ENCODE measurements around the gene CD320.
A peak's percentile ranks its signal among the peaks of the same experiment; 100 is the strongest.

CD320 gene

DNA sequence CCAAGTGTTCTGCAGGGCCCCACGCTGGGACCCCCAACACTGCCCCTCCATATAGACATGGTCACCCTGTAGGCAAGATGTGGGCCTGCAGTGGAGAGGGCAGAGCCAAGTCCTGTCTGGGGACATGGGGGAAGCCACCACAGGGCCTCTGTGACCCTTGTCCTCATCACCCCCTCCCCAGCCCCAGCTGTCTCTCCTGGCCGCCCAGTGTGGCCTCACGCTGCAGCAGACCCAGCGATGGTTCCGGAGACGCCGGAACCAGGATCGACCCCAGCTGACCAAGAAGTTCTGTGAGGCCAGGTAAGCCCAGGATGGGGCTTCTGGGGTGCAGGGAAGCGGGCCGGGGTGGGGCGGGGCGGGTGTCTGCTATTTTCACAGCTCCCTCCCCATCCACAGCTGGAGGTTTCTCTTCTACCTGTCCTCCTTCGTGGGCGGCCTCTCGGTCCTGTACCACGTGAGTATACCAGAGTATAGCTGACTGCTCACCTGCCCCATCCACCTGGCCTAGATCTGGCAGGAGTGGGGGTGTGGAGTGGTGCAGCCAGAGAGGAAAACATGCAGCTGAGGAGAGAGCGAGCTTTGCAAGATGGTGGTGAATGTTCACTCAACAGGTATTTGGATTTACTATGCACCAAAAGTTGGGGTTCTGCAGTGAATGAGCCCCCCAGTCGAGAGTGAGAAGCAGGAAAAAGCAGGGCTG is 52.6 kb downstream of the CD320 start:
- DNase-seq (ENCODE audit: low read depth, low spot score): no peak

DNA sequence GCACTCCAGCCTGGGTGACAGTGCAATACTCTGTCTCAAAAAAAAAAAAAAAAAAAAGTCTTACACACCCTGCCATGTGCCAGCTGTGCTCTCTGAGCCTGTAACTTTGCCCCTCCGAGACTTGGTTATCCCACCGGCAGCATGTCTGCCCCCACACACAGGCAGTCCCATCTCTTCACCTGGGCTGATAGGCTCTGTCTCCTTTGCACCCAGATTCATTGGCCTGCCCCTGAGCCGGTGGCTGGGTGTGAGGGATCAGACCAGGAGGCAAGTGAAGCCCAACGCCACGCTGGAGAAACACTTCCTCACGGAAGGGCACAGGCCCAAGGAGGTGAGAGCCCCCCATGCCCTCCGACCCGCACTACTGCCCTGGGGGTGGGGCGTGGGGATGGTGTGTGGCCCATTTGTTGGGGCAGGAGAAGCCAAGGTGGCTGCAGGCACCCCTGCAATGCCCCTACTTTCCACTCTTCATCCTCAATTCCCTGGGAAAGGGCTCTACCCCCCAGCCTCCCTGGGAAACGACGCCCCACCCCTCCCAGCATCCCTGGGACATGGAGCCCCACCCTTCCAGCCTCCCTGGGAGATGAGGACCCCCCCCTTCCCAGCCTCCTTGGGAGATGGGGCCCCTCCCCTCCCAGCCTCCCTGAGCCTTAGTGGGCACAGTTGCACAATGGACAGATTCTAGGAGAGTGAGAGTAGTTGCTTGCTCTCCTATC is 53.7 kb downstream of the CD320 start:
- DNase-seq (ENCODE audit: low read depth, low spot score): no peak

DNA sequence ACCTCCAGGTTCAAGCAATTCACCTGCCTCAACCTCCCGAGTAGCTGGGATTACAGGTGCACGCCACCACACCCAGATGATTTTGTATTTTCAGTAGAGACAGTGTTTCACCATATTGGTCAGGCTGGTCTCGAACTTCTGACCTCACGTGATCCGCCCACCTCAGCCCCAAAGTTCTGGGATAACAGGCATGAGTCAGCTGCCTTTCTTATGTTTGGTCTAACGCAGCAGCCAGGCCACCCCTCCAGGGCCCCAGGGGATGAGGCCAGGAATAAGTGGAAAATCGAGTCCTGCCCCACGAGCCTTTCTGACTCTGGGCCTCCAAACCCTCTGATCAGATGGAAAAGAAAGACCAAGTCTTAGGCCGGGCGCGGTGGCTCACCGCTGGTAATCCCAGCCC is 54.5 kb downstream of the CD320 start:
- DNase-seq (ENCODE audit: low read depth, low spot score): no peak

DNA sequence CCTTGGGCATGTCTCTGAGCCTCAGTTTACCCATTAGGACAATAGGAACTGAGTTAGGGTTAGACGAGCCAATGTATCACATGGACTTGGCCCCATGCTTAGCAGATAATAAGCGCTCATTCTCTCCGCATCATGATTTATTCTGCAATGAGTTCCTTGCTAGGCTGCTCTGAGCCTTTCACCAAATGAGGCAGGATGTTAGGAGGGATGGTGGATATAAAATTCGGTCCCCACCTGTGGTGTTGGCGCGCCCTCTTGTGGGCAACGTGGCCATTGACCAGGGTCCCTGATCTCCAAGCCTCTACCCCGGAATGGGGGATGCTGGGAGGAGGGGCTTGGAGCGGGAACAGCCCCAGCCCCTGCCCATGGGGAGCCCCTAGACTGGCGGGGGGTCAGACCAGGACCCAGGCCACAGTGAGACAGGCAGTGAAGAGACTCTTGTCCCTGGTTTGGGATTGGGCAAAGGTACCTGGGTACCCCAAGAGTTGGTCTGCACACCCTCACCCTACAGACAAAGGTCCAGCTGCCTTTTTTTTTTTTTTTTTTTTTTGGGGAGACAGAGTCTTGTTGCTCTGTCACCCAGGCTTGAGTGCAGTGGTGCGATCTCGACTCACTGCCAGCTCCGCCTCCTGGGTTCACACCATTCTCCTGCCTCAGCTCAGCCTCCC is 55.1 kb downstream of the CD320 start:
- DNase-seq (ENCODE audit: low read depth, low spot score): peak; percentile 90

All from astrocyte of the hippocampus (primary cell).